Pancreas (tissue), 10 donors: Measurements from ENCODE around the gene MACIR. TPM values are rescaled to one million over a fixed set of nuclear protein-coding genes. Genes with fewer than 3 reads are reported as not detected.

Experiments used
- ATAC-seq, 4 donors: fragments of 200-7000 bp; cut with Tn5 transposase; one replicate each; pipeline versions ENCODE4 v1.8.0 to v1.9.1; 2020; ENCODE audit warnings: mild to moderate bottlenecking in 4 of 4, moderate library complexity in 4 of 4
- DNase-seq, 6 donors: peaks; one replicate each; pipeline ENCODE4 v3.0.0-alpha.2; 2020
- FAIRE-seq: peaks from 2 replicates; lab custom pipeline; 2012; peaks lifted over from hg19 to GRCh38; lab: Jason Lieb, UNC
- H3K27ac ChIP-seq, 4 donors: fragments of 200-600 bp; sonication (generic); 1 replicate in 3 of 4; 2 replicates in 1 of 4; pipeline versions ENCODE4 v1.5.0 to v1.8.0; 2020
- H3K27me3 ChIP-seq, 4 donors: fragments of 200-600 bp; one replicate each; pipeline ENCODE4 v1.8.0; 2021
- H3K36me3 ChIP-seq, 3 donors: fragments of 200-600 bp; sonication (generic) in 1 of 3; one replicate each; pipeline versions ENCODE4 v1.5.0 to v1.8.0; 2020 to 2021
- H3K4me1 ChIP-seq, 3 donors: fragments of 200-600 bp; one replicate each; pipeline ENCODE4 v1.8.0; 2021
- H3K4me3 ChIP-seq, 4 donors: fragments of 200-600 bp; sonication (generic) in 2 of 4; one replicate each; pipeline versions ENCODE4 v1.5.0 to v1.8.0; 2020 to 2021
- H3K9me3 ChIP-seq, 4 donors: fragments of 200-600 bp; one replicate each; pipeline ENCODE4 v1.8.0; 2021
- CTCF ChIP-seq, 4 donors: fragments of 200-600 bp; sonication (generic) in 3 of 4; IDR thresholded peaks; one replicate each; pipeline versions ENCODE4 v1.5.0 to v1.8.0; 2021; ENCODE audit warnings: antibody characterized with exemption in 4 of 4
- WGBS, 2 donors: extraction: QIAGEN DNeasy Blood & Tissue Kit; methylation state at CpG; one replicate each; pipeline ENCODE4 v1.1.7; 2013; 5-methylcytosine and 5-hydroxymethylcytosine counted together
- intact Hi-C, 3 donors: fragments of 100-400 bp; cut with DNase I; formaldehyde crosslinking; loops; one replicate each; pipeline versions ENCODE4 v1.11.1 to v1.14.2; 2022
- polyA plus RNA-seq, 2 donors: library from polyadenylated mRNA; stranded (reverse); fragments of 200-250 nt; gene quantifications; one replicate each; pipeline ENCODE4 v1.2.3, GENCODE V29; 2013
- total RNA-seq, 6 donors: library from RNA; stranded (reverse); fragmentation: NEBNext Ultra II Directional in 4 of 6; extraction: Animal tissue kit (Norgen Biotek cat#: 25700) in 4 of 6; gene quantifications; one replicate each; pipeline versions ENCODE4 v1.2.1 to v1.2.4, GENCODE V29; 2021 to 2023
- donor health status: healthy with polysubstance abuse.
- donor health status: DM: no; HTN: no; CAD: no; lungs with moderate emphysema.
- donor health status: DM: no; HTN: no; CAD: no.
- donor health status: control.
- donor health status: control.
- donor health status: Bipolar disorder and iron deficiency.
- donor health status: DM: yes; HTN: yes; CAD: no.
- donor health status: DM: no; HTN: no; CAD: no.
- donor health status: DM: no; HTN: no; CAD: no.
- donor health status: DM: yes; HTN: yes; CAD: no.

The MACIR gene
- total and polyA plus RNA-seq, 8 donors: 2.4 to 8.0 (median 3.2) TPM

GRCh38 chr5:103243665-103244064, 14.9 kb upstream of the MACIR start:
- 64 to 66% methylated on average over 2 of the region's 2 CpGs for WGBS, 2 donors
- H3K4me3 ChIP-seq: no peak overlapping the region
- DNase-seq (no peak), FAIRE-seq (no peak), ATAC-seq (no peak)
- no peak overlapping the region for H3K27ac ChIP-seq
- H3K36me3 ChIP-seq: no peaks in the 10 kb centered on the region
- peaks cover 0 to 5% (median 0%) of the 10 kb centered on the region in 4 donors for H3K9me3 ChIP-seq
- no peaks in the 10 kb centered on the region for H3K4me1 ChIP-seq
- no peaks in the 10 kb centered on the region for H3K27me3 ChIP-seq
- intact Hi-C loops: no loop called here
- no peak for TF ChIP-seq CTCF (IDR thresholded peaks at IDR 0.05)

GRCh38 chr5:103244398-103244797, 14.2 kb upstream of the MACIR start:
- intact Hi-C loops: no loop called here
- Histone ChIP-seq H3K4me3 (no peak overlapping the region), H3K27me3 (no peaks in the 10 kb centered on the region), H3K9me3 (no peaks in the 10 kb centered on the region), H3K36me3 (no peaks in the 10 kb centered on the region), H3K4me1 (no peaks in the 10 kb centered on the region), H3K27ac (no peak overlapping the region)
- TF ChIP-seq CTCF (IDR thresholded peaks at IDR 0.05): no peak
- DNase-seq (no peak), FAIRE-seq (no peak), ATAC-seq (no peak)

- WGBS, 2 donors: 78 to 86% methylated on average over 4 of the region's 4 CpGs
- DNase-seq (no peak), ATAC-seq (no peak), FAIRE-seq (no peak)
- Histone ChIP-seq H3K4me1 (no peaks in the 10 kb centered on the region), H3K4me3 (no peak overlapping the region), H3K9me3 (no peaks in the 10 kb centered on the region), H3K27ac (no peak overlapping the region), H3K27me3 (no peaks in the 10 kb centered on the region), H3K36me3 (no peaks in the 10 kb centered on the region)
- intact Hi-C loops: no loop called here
- TF ChIP-seq CTCF (IDR thresholded peaks at IDR 0.05): no peak
These were observed 12.8 kb upstream of the MACIR start for GRCh38 chr5:103245761-103246160.

GRCh38 chr5:103247118-103247517, 11.4 kb upstream of the MACIR start:
- Histone ChIP-seq H3K27me3 (no peaks in the 10 kb centered on the region), H3K27ac (no peak overlapping the region), H3K9me3 (no peaks in the 10 kb centered on the region), H3K4me3 (no peak overlapping the region), H3K36me3 (no peaks in the 10 kb centered on the region), H3K4me1 (no peaks in the 10 kb centered on the region)
- intact Hi-C loops: no loop called here
- DNase-seq (no peak), FAIRE-seq (no peak), ATAC-seq (no peak)
- no peak for TF ChIP-seq CTCF (IDR thresholded peaks at IDR 0.05)
- 97% methylated on average over 1 of the region's 1 CpG for WGBS, 2 donors

- Histone ChIP-seq H3K27ac (no peak overlapping the region), H3K4me1 (no peaks in the 10 kb centered on the region), H3K4me3 (no peak overlapping the region), H3K27me3 (no peaks in the 10 kb centered on the region), H3K36me3 (no peaks in the 10 kb centered on the region), H3K9me3 (no peaks in the 10 kb centered on the region)
- ATAC-seq: no peak
- intact Hi-C loops: no loop called here
- no peak for TF ChIP-seq CTCF (IDR thresholded peaks at IDR 0.05)
- no peak for FAIRE-seq
- DNase-seq: no peak
- WGBS, 2 donors: 77 to 92% methylated on average over 2 of the region's 2 CpGs
These were observed 9.5 kb upstream of the MACIR start for GRCh38 chr5:103249068-103249467.
